Measurements from ENCODE around the gene NFATC2IP. TPM values are rescaled to one million over a fixed set of nuclear protein-coding genes. Genes with fewer than 3 reads are reported as not detected.
"Not testable (repeated sequence)": the region's sequence is repeated elsewhere in the genome, so short reads cannot be mapped to it uniquely, and the experiment has no call there.

The NFATC2IP gene
- total RNA-seq, 2 experiments from 2014 or later = 113 to 120 TPM

GRCh38 chr16:28939825-28940224 lies 10.9 kb upstream of the NFATC2IP start:
- H3K36me3 Mint-ChIP-seq (ENCODE audit: low read depth); H3K9me3 Mint-ChIP-seq (ENCODE audit: insufficient read depth); ATAC-seq; CTCF ChIA-PET; H3K4me3 Mint-ChIP-seq; H3K27ac Mint-ChIP-seq; H3K27me3 Mint-ChIP-seq (ENCODE audit: low read depth); POLR2A ChIA-PET; DNase-seq: not testable (repeated sequence)
- peaks cover 28% of the 10 kb centered on the region for H3K4me1 Mint-ChIP-seq (ENCODE audit: low read depth)

GRCh38 chr16:28943281-28943680 lies 7.5 kb upstream of the NFATC2IP start:
- ChIA-PET POLR2A (interaction anchor here (0.6 to 3.1 kb wide), 3 partner anchors 9 to 120 kb away, joined by 3 to 14 read pairs (median 3); partner anchors contain the start of gene ATXN2L), CTCF (interaction anchor here (3.6 to 4.2 kb wide), 2 partner anchors 69 to 97 kb away, joined by 45 to 51 read pairs; partner anchors contain the start of gene TUFM)
- no peak for DNase-seq
- Mint-ChIP-seq H3K4me1 (ENCODE audit: low read depth) (peaks cover 22% of the 10 kb centered on the region), H3K4me3 (no peak overlapping the region), H3K36me3 (ENCODE audit: low read depth) (no peaks in the 10 kb centered on the region), H3K27ac (no peak overlapping the region), H3K27me3 (ENCODE audit: low read depth) (peaks cover 7% of the 10 kb centered on the region), H3K9me3 (ENCODE audit: insufficient read depth) (no peaks in the 10 kb centered on the region)
- ATAC-seq = no peak

GRCh38 chr16:28946681-28947080 lies 4.1 kb upstream of the NFATC2IP start:
- H3K4me1 Mint-ChIP-seq (ENCODE audit: low read depth) = peaks cover 31% of the 10 kb centered on the region
- peaks cover 6% of the 10 kb centered on the region for H3K36me3 Mint-ChIP-seq (ENCODE audit: low read depth)
- no peak overlapping the region for H3K4me3 Mint-ChIP-seq
- no peak overlapping the region for H3K27ac Mint-ChIP-seq
- ChIA-PET POLR2A (interaction anchor here (0.6 kb wide), 1 partner anchor 84 kb away, joined by 3 read pairs; no protein-coding TSS in a partner anchor), CTCF (interaction anchor here (0.9 to 3.6 kb wide), 6 partner anchors 10 to 72 kb away, joined by 3 to 45 read pairs (median 3); no protein-coding TSS in a partner anchor)
- peaks cover 7% of the 10 kb centered on the region for H3K27me3 Mint-ChIP-seq (ENCODE audit: low read depth)
- no peaks in the 10 kb centered on the region for H3K9me3 Mint-ChIP-seq (ENCODE audit: insufficient read depth)
- no peak for ATAC-seq
- no peak for DNase-seq

DNA sequence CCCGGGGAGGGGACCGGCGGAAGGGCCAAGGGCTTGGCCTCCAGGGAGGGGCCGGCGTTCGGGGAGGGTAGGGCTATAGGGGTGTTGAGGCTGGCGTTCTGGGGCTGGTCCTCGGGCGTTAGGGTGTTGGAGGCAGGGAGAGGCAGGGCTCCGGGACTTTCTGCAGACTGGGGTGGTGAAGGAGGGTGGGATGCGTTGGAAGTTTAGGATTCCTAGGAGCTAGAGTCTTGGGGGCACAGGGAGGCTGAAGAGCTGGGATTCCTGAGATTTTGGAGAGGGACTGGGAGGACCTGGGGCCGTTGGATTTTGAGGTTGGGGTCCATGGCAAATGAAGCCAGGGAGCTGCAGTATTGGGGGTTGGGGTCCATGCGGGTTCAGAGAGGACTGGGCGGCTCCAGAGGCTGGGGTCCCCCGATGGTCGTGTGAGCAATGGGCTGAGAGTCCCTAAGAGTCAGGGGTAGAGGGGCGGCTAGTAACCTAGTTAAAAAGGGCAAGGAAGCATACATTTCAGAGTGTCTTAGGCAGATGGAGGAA lies 740 bp downstream of the NFATC2IP start:
- Mint-ChIP-seq H3K9me3 (ENCODE audit: insufficient read depth) (no peaks in the 10 kb centered on the region), H3K4me3 (peak overlapping the region; percentile 97), H3K27ac (peak overlapping the region; percentile 98), H3K27me3 (ENCODE audit: low read depth) (peaks cover 7% of the 10 kb centered on the region), H3K4me1 (ENCODE audit: low read depth) (peaks cover 30% of the 10 kb centered on the region), H3K36me3 (ENCODE audit: low read depth) (peaks cover 41% of the 10 kb centered on the region)
- POLR2A ChIA-PET = interaction anchor here (0.9 to 2.1 kb wide), 6 partner anchors 22 to 741 kb away, joined by 3 to 10 read pairs (median 3); partner anchors contain the start of genes ATXN2L and LAT
- CTCF ChIA-PET = interaction anchor here (2.1 kb wide), 1 partner anchor 22 kb away, joined by 6 read pairs; no protein-coding TSS in a partner anchor
- peak; percentile 55 for DNase-seq
- no peak for ATAC-seq

DNA sequence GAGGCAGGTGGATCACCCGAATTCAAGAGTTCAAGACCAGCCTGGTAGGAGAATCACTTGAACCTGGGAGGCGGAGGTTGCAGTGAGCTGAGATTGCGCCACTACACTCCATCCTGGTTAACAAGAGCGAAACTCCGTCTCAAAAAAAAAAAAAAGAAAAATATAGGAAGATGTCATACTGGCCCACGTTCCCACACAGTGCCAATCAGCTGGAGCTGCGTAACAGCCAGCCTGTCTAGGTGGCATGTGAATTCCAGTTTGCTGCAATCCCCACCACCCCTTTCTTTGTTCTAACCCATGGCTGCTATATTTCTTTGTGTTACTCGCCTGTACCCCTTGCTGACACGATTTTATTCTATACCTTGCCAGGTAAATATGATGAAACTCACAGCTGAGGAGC lies 7.5 kb downstream of the NFATC2IP start:
- Mint-ChIP-seq H3K9me3 (ENCODE audit: insufficient read depth) (no peaks in the 10 kb centered on the region), H3K27me3 (ENCODE audit: low read depth) (no peaks in the 10 kb centered on the region), H3K27ac (no peak overlapping the region), H3K36me3 (ENCODE audit: low read depth) (peaks cover 66% of the 10 kb centered on the region), H3K4me1 (ENCODE audit: low read depth) (peaks cover 9% of the 10 kb centered on the region), H3K4me3 (no peak overlapping the region)
- DNase-seq (no peak), ATAC-seq (no peak)
- ChIA-PET POLR2A (interaction anchor here (0.5 kb wide), 1 partner anchor 137 kb away, joined by 3 read pairs; no protein-coding TSS in a partner anchor), CTCF (interaction anchor here (1.0 to 1.1 kb wide), 2 partner anchors 13 to 19 kb away, joined by 3 to 4 read pairs; no protein-coding TSS in a partner anchor)

- H3K36me3 Mint-ChIP-seq (ENCODE audit: low read depth) = peaks cover 66% of the 10 kb centered on the region
- H3K27me3 Mint-ChIP-seq (ENCODE audit: low read depth) = no peaks in the 10 kb centered on the region
- peak overlapping the region; percentile 43 for H3K27ac Mint-ChIP-seq
- ATAC-seq (no peak), DNase-seq (no peak)
- POLR2A ChIA-PET = interaction anchor here (0.5 kb wide), 1 partner anchor 137 kb away, joined by 3 read pairs; no protein-coding TSS in a partner anchor
- no peak overlapping the region for H3K4me3 Mint-ChIP-seq
- CTCF ChIA-PET = interaction anchor here (1.0 to 1.1 kb wide), 2 partner anchors 14 to 19 kb away, joined by 3 to 4 read pairs; no protein-coding TSS in a partner anchor
- no peaks in the 10 kb centered on the region for H3K9me3 Mint-ChIP-seq (ENCODE audit: insufficient read depth)
- H3K4me1 Mint-ChIP-seq (ENCODE audit: low read depth) = peaks cover 5% of the 10 kb centered on the region
Observed at GRCh38 chr16:28958836-28959235, 8.1 kb downstream of the NFATC2IP start.

DNA sequence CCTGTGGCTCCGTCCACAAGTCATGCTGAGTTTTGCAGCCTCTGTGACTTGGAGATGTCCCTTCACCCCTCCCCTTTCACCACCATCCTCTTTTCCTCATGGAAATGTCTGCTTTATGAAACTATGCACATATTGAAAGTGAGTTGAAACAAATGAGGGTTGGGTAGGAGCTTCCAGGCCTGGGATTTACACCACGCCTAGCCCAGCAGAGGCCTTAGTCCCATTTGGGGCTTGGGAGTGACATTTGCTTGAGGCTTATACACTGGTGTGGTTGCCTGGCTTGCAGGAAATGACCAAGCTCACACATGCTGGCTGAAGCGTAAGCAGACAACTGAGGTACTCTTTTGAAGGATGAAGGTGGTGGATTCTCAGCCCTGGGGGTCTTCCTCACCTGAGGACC lies 13.3 kb downstream of the NFATC2IP start:
- ATAC-seq (no peak), DNase-seq (no peak)
- no peaks in the 10 kb centered on the region for H3K27me3 Mint-ChIP-seq (ENCODE audit: low read depth)
- ChIA-PET CTCF (no interaction called here), POLR2A (no interaction called here)
- peaks cover 57% of the 10 kb centered on the region for H3K36me3 Mint-ChIP-seq (ENCODE audit: low read depth)
- H3K27ac Mint-ChIP-seq = no peak overlapping the region
- H3K9me3 Mint-ChIP-seq (ENCODE audit: insufficient read depth) = no peaks in the 10 kb centered on the region
- H3K4me3 Mint-ChIP-seq = no peak overlapping the region
- H3K4me1 Mint-ChIP-seq (ENCODE audit: low read depth) = peaks cover 2% of the 10 kb centered on the region

DNA sequence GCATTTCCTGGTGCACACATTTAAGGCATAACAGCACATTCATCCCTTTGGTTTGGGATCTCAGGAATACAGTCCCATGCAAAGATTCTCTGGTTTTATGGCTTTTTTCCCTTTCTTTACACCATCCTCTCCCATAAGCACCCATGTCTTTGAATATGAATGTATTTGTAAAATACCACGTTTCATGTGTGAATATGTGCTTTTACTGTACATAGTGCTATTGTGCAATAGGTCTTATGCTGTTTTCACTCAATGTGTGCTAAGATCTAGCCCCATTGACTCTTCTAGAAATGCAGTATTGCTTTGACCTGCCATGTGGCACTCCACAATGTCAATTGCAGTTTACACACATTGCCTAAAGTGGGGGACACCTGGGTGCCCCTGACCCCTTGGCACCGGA lies 13.8 kb downstream of the NFATC2IP start:
- ChIA-PET POLR2A (no interaction called here), CTCF (no interaction called here)
- no peak overlapping the region for H3K27ac Mint-ChIP-seq
- ATAC-seq (no peak), DNase-seq (no peak)
- no peaks in the 10 kb centered on the region for H3K9me3 Mint-ChIP-seq (ENCODE audit: insufficient read depth)
- no peaks in the 10 kb centered on the region for H3K4me1 Mint-ChIP-seq (ENCODE audit: low read depth)
- peaks cover 52% of the 10 kb centered on the region for H3K36me3 Mint-ChIP-seq (ENCODE audit: low read depth)
- H3K4me3 Mint-ChIP-seq = no peak overlapping the region
- no peaks in the 10 kb centered on the region for H3K27me3 Mint-ChIP-seq (ENCODE audit: low read depth)

- no peak for ATAC-seq
- ChIA-PET POLR2A (no interaction called here), CTCF (interaction anchor here (0.7 to 1.7 kb wide), 3 partner anchors 11 to 22 kb away, joined by 3 to 5 read pairs (median 3); no protein-coding TSS in a partner anchor)
- Mint-ChIP-seq H3K27ac (no peak overlapping the region), H3K9me3 (ENCODE audit: insufficient read depth) (no peaks in the 10 kb centered on the region), H3K36me3 (ENCODE audit: low read depth) (peaks cover 35% of the 10 kb centered on the region), H3K4me1 (ENCODE audit: low read depth) (no peaks in the 10 kb centered on the region), H3K27me3 (ENCODE audit: low read depth) (no peaks in the 10 kb centered on the region), H3K4me3 (no peak overlapping the region)
- no peak for DNase-seq
Observed at GRCh38 chr16:28967156-28967555, 16.4 kb downstream of the NFATC2IP start.

DNA sequence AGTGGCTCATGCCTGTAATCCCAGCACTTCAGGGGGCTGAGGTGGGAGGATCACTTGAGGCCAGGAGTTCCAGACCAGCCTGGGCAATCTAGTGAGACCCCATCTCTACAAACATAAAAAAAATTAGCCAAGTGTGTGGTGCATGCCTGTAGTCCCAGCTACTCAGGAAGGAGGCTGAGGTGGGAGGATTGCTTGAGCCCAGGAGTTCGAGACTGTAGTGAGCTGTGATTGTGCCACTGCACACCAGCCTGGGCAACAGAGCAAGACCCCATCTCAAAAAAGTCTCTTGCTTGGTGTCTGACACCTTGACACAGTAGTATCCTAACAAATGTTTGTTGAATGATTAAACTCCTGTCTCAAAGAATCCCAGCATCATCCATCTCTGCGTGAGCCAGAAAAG lies 19.0 kb downstream of the NFATC2IP start:
- H3K9me3 Mint-ChIP-seq (ENCODE audit: insufficient read depth); ATAC-seq; DNase-seq; H3K4me1 Mint-ChIP-seq (ENCODE audit: low read depth); CTCF ChIA-PET; H3K27me3 Mint-ChIP-seq (ENCODE audit: low read depth); POLR2A ChIA-PET; H3K27ac Mint-ChIP-seq; H3K4me3 Mint-ChIP-seq: not testable (repeated sequence)
- H3K36me3 Mint-ChIP-seq (ENCODE audit: low read depth) = peaks cover 11% of the 10 kb centered on the region

GRCh38 chr16:28974007-28974436 lies 23.3 kb downstream of the NFATC2IP start:
- H3K9me3 Mint-ChIP-seq (ENCODE audit: insufficient read depth) = no peaks in the 10 kb centered on the region
- peak overlapping the region; percentile 98 for H3K4me3 Mint-ChIP-seq
- peaks cover 19% of the 10 kb centered on the region for H3K36me3 Mint-ChIP-seq (ENCODE audit: low read depth)
- no peaks in the 10 kb centered on the region for H3K27me3 Mint-ChIP-seq (ENCODE audit: low read depth)
- ChIA-PET CTCF (interaction anchor here (0.6 to 2.0 kb wide), 14 partner anchors 9 to 112 kb away, joined by 3 to 14 read pairs (median 4); partner anchors contain the start of gene LAT), POLR2A (interaction anchor here (0.6 to 3.1 kb wide), 12 partner anchors 10 to 1069 kb away, joined by 3 to 12 read pairs (median 5); partner anchors contain the start of genes LAT and NFATC2IP)
- no peak for ATAC-seq
- DNase-seq = peak; percentile 48
- H3K27ac Mint-ChIP-seq = peak overlapping the region; percentile 97
- peaks cover 35% of the 10 kb centered on the region for H3K4me1 Mint-ChIP-seq (ENCODE audit: low read depth)

Measured in activated CD8-positive, alpha-beta T cell treated with anti-CD3 and anti-CD28 coated beads, Interleukin-2, amount 10 ng/mL, durations not matched to agents 7 days and 5 days (primary cell).